Fibroblast of pulmonary artery (primary cell): ENCODE results near the gene DCHS1.

ENCODE experiments used
- DNase-seq: peaks from one replicate; pipeline ENCODE4 v3.0.0-alpha.2; 2010; ENCODE audit warnings: low read depth
- H3K4me3 ChIP-seq: replicated peaks from 2 replicates; pipeline ENCODE4 v1.5.1; 2011; ENCODE audit warnings: low read depth, mild to moderate bottlenecking, control low read depth, low read length, moderate library complexity
- TF ChIP-seq, protein P1 (sequence below): IDR thresholded peaks from 2 replicates; pipeline ENCODE4 v1.5.1; 2011; ENCODE audit warnings: mild to moderate bottlenecking, control low read depth, low read length, inconsistent platforms; ENCODE audit errors: missing control alignments

DCHS1 gene

GRCh38 chr11:6632116-6633073, 23.2 kb downstream of the DCHS1 start:
- DNase-seq = no peak
- TF ChIP-seq, protein P1, sequence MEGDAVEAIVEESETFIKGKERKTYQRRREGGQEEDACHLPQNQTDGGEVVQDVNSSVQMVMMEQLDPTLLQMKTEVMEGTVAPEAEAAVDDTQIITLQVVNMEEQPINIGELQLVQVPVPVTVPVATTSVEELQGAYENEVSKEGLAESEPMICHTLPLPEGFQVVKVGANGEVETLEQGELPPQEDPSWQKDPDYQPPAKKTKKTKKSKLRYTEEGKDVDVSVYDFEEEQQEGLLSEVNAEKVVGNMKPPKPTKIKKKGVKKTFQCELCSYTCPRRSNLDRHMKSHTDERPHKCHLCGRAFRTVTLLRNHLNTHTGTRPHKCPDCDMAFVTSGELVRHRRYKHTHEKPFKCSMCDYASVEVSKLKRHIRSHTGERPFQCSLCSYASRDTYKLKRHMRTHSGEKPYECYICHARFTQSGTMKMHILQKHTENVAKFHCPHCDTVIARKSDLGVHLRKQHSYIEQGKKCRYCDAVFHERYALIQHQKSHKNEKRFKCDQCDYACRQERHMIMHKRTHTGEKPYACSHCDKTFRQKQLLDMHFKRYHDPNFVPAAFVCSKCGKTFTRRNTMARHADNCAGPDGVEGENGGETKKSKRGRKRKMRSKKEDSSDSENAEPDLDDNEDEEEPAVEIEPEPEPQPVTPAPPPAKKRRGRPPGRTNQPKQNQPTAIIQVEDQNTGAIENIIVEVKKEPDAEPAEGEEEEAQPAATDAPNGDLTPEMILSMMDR = no peak
- no peak overlapping the region for H3K4me3 ChIP-seq

- no peak for DNase-seq
- TF ChIP-seq, protein P1 = no peak
Observed at GRCh38 chr11:6631361-6631890, 24.2 kb downstream of the DCHS1 start.

DNA sequence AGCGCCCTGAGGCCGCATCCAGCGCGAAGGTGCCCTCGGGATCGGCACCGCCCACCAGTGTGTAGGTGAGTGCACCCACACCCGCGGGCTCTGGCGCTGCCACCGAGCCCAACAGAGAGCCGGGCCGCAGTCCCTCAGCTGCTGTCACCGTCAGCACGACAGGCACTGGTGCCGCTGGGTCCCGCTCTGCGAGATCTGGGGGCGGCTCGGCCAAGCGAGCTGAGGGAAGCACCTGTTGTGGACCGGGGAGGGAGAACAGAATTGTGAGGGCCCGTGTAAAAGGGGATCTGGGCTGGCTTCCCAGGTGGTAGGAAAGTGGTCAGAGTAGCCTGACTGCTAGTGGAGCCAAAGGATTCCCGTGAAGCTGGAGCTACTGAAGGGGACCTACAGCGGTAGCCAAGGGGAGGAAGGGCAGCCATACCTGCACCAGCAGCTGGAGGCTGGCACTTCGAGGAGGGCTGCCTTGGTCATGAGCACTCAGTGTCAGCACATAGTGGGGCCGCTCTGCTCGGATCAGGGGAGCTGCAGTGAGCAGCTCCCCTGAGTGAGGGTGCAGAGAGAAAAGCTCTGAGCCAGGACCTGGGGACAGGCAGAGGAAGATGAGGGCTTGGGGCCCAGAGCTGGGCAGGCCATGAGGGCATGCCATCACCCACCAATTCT, 24.8 kb downstream of the DCHS1 start:
- DNase-seq = no peak
- TF ChIP-seq, protein P1 = no peak
- no peak overlapping the region for H3K4me3 ChIP-seq

More at GRCh38 chr11:6631361-6631890, 24.2 kb downstream of the DCHS1 start:
- H3K4me3 ChIP-seq = no peak overlapping the region

- TF ChIP-seq, protein P1 = no peak
- no peak for DNase-seq
- no peak overlapping the region for H3K4me3 ChIP-seq
Observed at GRCh38 chr11:6629892-6630631, 25.5 kb downstream of the DCHS1 start.

- no peak for DNase-seq
- TF ChIP-seq, protein P1 = no peak
- H3K4me3 ChIP-seq = no peak overlapping the region
Observed at GRCh38 chr11:6629573-6629891, 26.1 kb downstream of the DCHS1 start.

GRCh38 chr11:6628526-6628925, 27.1 kb downstream of the DCHS1 start:
- H3K4me3 ChIP-seq = no peak overlapping the region
- TF ChIP-seq, protein P1 = no peak
- no peak for DNase-seq
